Measurements from ENCODE around the gene ITSN1.

ITSN1 gene

GRCh38 chr21:33780631-33781030, 138.3 kb downstream of the ITSN1 start:
- no peaks in the 10 kb centered on the region for H3K27me3 ChIP-seq (ENCODE audit: control insufficient read depth, low read length)
- no peak overlapping the region for H3K4me3 ChIP-seq (ENCODE audit: low read length)
- H3K4me1 ChIP-seq (ENCODE audit: control insufficient read depth, low read length), result no peaks in the 10 kb centered on the region
- H4K20me1 ChIP-seq (ENCODE audit: control insufficient read depth, insufficient read depth, low read depth, low read length), result no peaks in the 10 kb centered on the region
- H3K79me2 ChIP-seq (ENCODE audit: control insufficient read depth, low read length), result no peaks in the 10 kb centered on the region
- H3K9me3 ChIP-seq (ENCODE audit: control insufficient read depth, insufficient read depth, low read length), result no peaks in the 10 kb centered on the region
- no peak overlapping the region for H3K4me2 ChIP-seq (ENCODE audit: low read length)
- TF ChIP-seq EZH2phosphoT487 (IDR thresholded peaks at IDR 0.05; ENCODE audit: borderline replicate concordance, low read length) (no peak), CTCF (IDR thresholded peaks at IDR 0.05; ENCODE audit: low read depth, low read length, poor library complexity, severe bottlenecking) (no peak)
- no peaks in the 10 kb centered on the region for H3K36me3 ChIP-seq (ENCODE audit: control insufficient read depth, low read length)
- H3K27ac ChIP-seq (ENCODE audit: low read depth, low read length), result no peak overlapping the region
- H3K9me2 ChIP-seq (replicated peaks; ENCODE audit: control insufficient read depth, low read length), result no peaks in the 10 kb centered on the region
- no peaks in the 10 kb centered on the region for H3F3A ChIP-seq (ENCODE audit: control insufficient read depth, insufficient read depth)

- Histone ChIP-seq H3K4me3 (ENCODE audit: low read length) (no peak overlapping the region), H3K79me2 (ENCODE audit: control insufficient read depth, low read length) (no peaks in the 10 kb centered on the region), H4K20me1 (ENCODE audit: control insufficient read depth, insufficient read depth, low read depth, low read length) (no peaks in the 10 kb centered on the region), H3K9me3 (ENCODE audit: control insufficient read depth, insufficient read depth, low read length) (no peaks in the 10 kb centered on the region), H3K36me3 (ENCODE audit: control insufficient read depth, low read length) (no peaks in the 10 kb centered on the region), H3K27me3 (ENCODE audit: control insufficient read depth, low read length) (no peaks in the 10 kb centered on the region), H3K4me2 (ENCODE audit: low read length) (no peak overlapping the region), H3F3A (ENCODE audit: control insufficient read depth, insufficient read depth) (no peaks in the 10 kb centered on the region), H3K27ac (ENCODE audit: low read depth, low read length) (no peak overlapping the region), H3K4me1 (ENCODE audit: control insufficient read depth, low read length) (no peaks in the 10 kb centered on the region), H3K9me2 (replicated peaks; ENCODE audit: control insufficient read depth, low read length) (no peaks in the 10 kb centered on the region)
- TF ChIP-seq CTCF (IDR thresholded peaks at IDR 0.05; ENCODE audit: low read depth, low read length, poor library complexity, severe bottlenecking) (no peak), EZH2phosphoT487 (IDR thresholded peaks at IDR 0.05; ENCODE audit: borderline replicate concordance, low read length) (no peak)
These were observed 138.8 kb downstream of the ITSN1 start for GRCh38 chr21:33781121-33781520.

DNA sequence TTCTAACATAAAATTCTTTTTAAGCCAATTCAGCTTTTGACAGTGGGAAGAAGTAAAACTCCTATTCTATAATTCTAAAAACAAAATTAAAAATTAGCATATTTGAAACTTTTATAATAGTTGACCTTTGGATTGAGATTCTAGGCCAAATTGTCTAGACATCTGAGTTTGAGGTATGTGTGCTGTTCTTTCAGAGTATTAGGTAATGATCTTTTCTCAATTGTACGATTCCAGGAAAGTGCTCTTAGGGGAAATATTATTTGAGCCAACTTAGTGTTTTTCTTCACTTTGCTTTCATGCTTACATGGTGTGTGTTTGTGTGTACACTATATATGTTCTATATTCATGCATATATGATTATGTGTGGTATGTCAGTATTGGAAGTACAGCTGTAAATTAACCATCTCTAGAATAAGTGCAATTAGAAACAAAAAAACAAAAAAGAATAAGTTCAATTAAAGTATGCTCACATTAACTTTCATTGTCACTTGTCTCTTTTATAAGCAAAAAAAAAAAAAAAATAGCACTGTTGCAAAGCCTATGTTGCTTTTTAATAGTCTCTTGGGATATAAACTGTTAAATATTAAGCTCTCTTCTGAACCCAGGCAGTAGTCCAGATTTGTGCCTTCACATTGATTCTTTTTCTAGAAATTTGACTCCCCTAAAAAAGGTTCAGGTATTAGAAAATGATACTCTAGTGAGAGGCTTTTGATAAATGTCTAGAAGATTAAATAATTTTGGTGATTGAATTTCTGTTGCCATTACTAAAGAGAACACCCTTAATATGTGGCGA, 141.1 kb downstream of the ITSN1 start:
- no peak for TF ChIP-seq EZH2phosphoT487 (IDR thresholded peaks at IDR 0.05; ENCODE audit: borderline replicate concordance, low read length)
- TF ChIP-seq CTCF (IDR thresholded peaks at IDR 0.05; ENCODE audit: low read depth, low read length, poor library complexity, severe bottlenecking), result no peak
- Histone ChIP-seq H3F3A (ENCODE audit: control insufficient read depth, insufficient read depth) (no peaks in the 10 kb centered on the region), H3K4me2 (ENCODE audit: low read length) (no peak overlapping the region), H3K27ac (ENCODE audit: low read depth, low read length) (no peak overlapping the region), H3K4me1 (ENCODE audit: control insufficient read depth, low read length) (no peaks in the 10 kb centered on the region), H3K9me2 (replicated peaks; ENCODE audit: control insufficient read depth, low read length) (no peaks in the 10 kb centered on the region), H3K36me3 (ENCODE audit: control insufficient read depth, low read length) (no peaks in the 10 kb centered on the region), H3K27me3 (ENCODE audit: control insufficient read depth, low read length) (no peaks in the 10 kb centered on the region), H3K79me2 (ENCODE audit: control insufficient read depth, low read length) (no peaks in the 10 kb centered on the region), H4K20me1 (ENCODE audit: control insufficient read depth, insufficient read depth, low read depth, low read length) (no peaks in the 10 kb centered on the region), H3K4me3 (ENCODE audit: low read length) (no peak overlapping the region), H3K9me3 (ENCODE audit: control insufficient read depth, insufficient read depth, low read length) (no peaks in the 10 kb centered on the region)

All from DOHH2 (cell line).